ENCODE results near the gene PLD5.

PLD5 gene

DNA sequence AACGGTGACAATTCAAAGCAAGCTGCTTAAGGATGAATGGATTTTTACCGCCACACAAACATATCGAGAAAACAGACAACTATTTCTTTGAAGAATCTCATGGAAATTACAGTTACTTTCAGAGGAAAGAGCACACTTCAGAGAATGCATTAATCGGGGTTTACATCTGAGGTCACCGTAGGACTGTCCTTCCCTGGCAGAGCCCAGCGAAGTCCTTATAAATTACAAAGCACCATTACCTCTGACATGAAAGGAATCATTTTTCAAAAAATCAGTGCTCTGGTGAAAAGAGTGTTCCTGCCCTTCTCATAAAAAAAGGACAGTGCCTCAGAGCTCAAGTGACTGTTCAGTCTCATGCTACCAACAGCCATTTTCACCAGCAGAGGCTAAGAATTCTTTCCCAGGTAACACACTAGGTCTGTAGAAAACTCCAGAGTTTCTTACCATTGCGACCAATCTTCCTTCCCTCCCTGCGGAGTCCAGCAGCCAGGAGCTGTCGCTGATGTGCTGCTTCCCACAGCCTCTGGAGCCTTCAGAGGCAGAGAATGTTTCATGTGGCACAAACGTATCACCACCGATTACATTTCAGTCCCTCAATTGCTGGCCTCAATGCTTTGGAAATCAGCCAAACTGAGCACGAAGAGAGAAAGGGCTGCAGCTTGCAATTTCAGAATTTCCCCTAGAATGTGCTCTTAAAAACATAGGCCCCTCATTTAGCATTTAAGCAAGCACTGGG lies 75.4 kb downstream of the PLD5 start:
- no peaks in the 10 kb centered on the region for H3K79me2 ChIP-seq (ENCODE audit: control insufficient read depth, low read length)
- H3K4me2 ChIP-seq (ENCODE audit: low read length): no peak overlapping the region
- no peaks in the 10 kb centered on the region for H3K9me2 ChIP-seq (replicated peaks; ENCODE audit: control insufficient read depth, low read length)
- no peaks in the 10 kb centered on the region for H3K9me3 ChIP-seq (ENCODE audit: control insufficient read depth, insufficient read depth, low read length)
- TF ChIP-seq EZH2phosphoT487 (IDR thresholded peaks at IDR 0.05; ENCODE audit: borderline replicate concordance, low read length) (no peak), CTCF (IDR thresholded peaks at IDR 0.05; ENCODE audit: low read depth, low read length, poor library complexity, severe bottlenecking) (no peak)
- H3K4me1 ChIP-seq (ENCODE audit: control insufficient read depth, low read length): no peaks in the 10 kb centered on the region
- H3F3A ChIP-seq (ENCODE audit: control insufficient read depth, insufficient read depth): no peaks in the 10 kb centered on the region
- no peaks in the 10 kb centered on the region for H3K36me3 ChIP-seq (ENCODE audit: control insufficient read depth, low read length)
- H4K20me1 ChIP-seq (ENCODE audit: control insufficient read depth, insufficient read depth, low read depth, low read length): no peaks in the 10 kb centered on the region
- no peaks in the 10 kb centered on the region for H3K27me3 ChIP-seq (ENCODE audit: control insufficient read depth, low read length)
- no peak overlapping the region for H3K27ac ChIP-seq (ENCODE audit: low read depth, low read length)
- no peak overlapping the region for H3K4me3 ChIP-seq (ENCODE audit: low read length)

DNA sequence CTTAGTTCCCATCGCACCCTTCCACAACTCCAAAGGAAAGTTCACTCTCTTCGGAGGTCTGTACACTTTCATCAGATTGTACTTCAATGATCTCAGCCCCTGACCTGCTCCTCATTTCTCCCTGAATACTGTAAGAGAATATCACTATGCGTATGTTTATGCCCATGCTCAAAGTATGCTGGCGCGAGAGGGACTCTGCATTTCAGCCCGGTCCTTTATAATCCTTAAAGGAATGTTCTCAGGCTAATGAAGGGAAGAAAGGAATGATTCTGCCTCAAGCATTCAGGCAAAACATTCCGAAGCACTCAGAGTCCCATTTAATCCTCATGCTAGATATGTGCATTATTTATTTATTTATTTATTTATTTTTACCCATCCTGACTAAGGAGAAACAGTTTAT lies 76.8 kb downstream of the PLD5 start:
- Histone ChIP-seq H3K9me2 (replicated peaks; ENCODE audit: control insufficient read depth, low read length) (no peaks in the 10 kb centered on the region), H3K79me2 (ENCODE audit: control insufficient read depth, low read length) (no peaks in the 10 kb centered on the region), H3K4me2 (ENCODE audit: low read length) (no peak overlapping the region), H3K4me3 (ENCODE audit: low read length) (no peak overlapping the region), H3K27ac (ENCODE audit: low read depth, low read length) (no peak overlapping the region), H3K9me3 (ENCODE audit: control insufficient read depth, insufficient read depth, low read length) (no peaks in the 10 kb centered on the region), H4K20me1 (ENCODE audit: control insufficient read depth, insufficient read depth, low read depth, low read length) (no peaks in the 10 kb centered on the region), H3K4me1 (ENCODE audit: control insufficient read depth, low read length) (no peaks in the 10 kb centered on the region), H3F3A (ENCODE audit: control insufficient read depth, insufficient read depth) (no peaks in the 10 kb centered on the region), H3K27me3 (ENCODE audit: control insufficient read depth, low read length) (no peaks in the 10 kb centered on the region), H3K36me3 (ENCODE audit: control insufficient read depth, low read length) (no peaks in the 10 kb centered on the region)
- no peak for TF ChIP-seq EZH2phosphoT487 (IDR thresholded peaks at IDR 0.05; ENCODE audit: borderline replicate concordance, low read length)
- TF ChIP-seq CTCF (IDR thresholded peaks at IDR 0.05; ENCODE audit: low read depth, low read length, poor library complexity, severe bottlenecking): no peak

DNA sequence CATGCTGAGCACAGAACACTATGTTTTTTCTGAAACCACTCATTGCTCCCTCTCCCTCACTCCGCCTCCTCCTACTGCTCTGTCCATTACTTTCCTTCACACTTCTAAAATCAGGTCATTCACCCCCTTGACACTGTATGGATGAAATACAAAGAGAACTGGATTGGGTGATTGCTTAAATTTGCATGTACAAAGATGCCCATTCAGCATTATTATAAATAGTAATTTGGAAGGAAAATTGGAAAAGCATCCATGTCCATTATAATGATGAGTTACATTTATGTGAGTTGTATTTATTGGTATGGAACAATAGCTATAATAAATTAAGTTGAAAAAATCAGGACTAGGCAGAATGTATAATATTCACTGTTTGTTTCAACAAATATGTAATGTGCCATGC lies 83.7 kb downstream of the PLD5 start:
- Histone ChIP-seq H3K4me3 (ENCODE audit: low read length) (no peak overlapping the region), H3K9me2 (replicated peaks; ENCODE audit: control insufficient read depth, low read length) (no peaks in the 10 kb centered on the region), H3K4me1 (ENCODE audit: control insufficient read depth, low read length) (no peaks in the 10 kb centered on the region), H3K27me3 (ENCODE audit: control insufficient read depth, low read length) (no peaks in the 10 kb centered on the region), H3K36me3 (ENCODE audit: control insufficient read depth, low read length) (no peaks in the 10 kb centered on the region), H3K4me2 (ENCODE audit: low read length) (no peak overlapping the region), H3F3A (ENCODE audit: control insufficient read depth, insufficient read depth) (no peaks in the 10 kb centered on the region), H4K20me1 (ENCODE audit: control insufficient read depth, insufficient read depth, low read depth, low read length) (no peaks in the 10 kb centered on the region), H3K79me2 (ENCODE audit: control insufficient read depth, low read length) (no peaks in the 10 kb centered on the region), H3K27ac (ENCODE audit: low read depth, low read length) (no peak overlapping the region), H3K9me3 (ENCODE audit: control insufficient read depth, insufficient read depth, low read length) (no peaks in the 10 kb centered on the region)
- no peak for TF ChIP-seq EZH2phosphoT487 (IDR thresholded peaks at IDR 0.05; ENCODE audit: borderline replicate concordance, low read length)
- no peak for TF ChIP-seq CTCF (IDR thresholded peaks at IDR 0.05; ENCODE audit: low read depth, low read length, poor library complexity, severe bottlenecking)

Data from DOHH2 (cell line).